Measurements from ENCODE around the gene CSNK2B. TPM values are rescaled to one million over a fixed set of nuclear protein-coding genes. Genes with fewer than 3 reads are reported as not detected.

CSNK2B gene
- total RNA-seq, 3 donors from 2014 or later (not counting 1 experiment from before 2014, with no cell fraction given), result 140 to 157 (median 141) TPM

GRCh38 chr6:31680226-31681134 is 14.6 kb downstream of the CSNK2B start, which contains the start of gene LY6G5C:
Gene LY6G5C (minus strand): TSS chr6:31681067. CDS start chr6:31680373, 694 bp downstream.
- DNase-seq, result peak; percentile 58 to 80
- TF ChIP-seq CTCF (IDR thresholded peaks at IDR 0.05), result peak; percentile 64
- Mint-ChIP-seq H3K36me3 (no peaks in the 10 kb centered on the region), H3K27ac (peak within 1 kb of the TSS; percentile 78 to 79), H3K9me3 (no peaks in the 10 kb centered on the region), H3K4me1 (peaks cover 19 to 23% of the 10 kb centered on the region in 2 donors), H3K4me3 (peak within 1 kb of the TSS; percentile 93), H3K27me3 (ENCODE audit: low read depth in 2 of 2) (peaks cover 0 to 3% of the 10 kb centered on the region in 2 donors)
- Histone ChIP-seq H3K27me3 (ENCODE audit: control insufficient read depth, insufficient read depth, low read length) (no peaks in the 10 kb centered on the region), H3K9me3 (ENCODE audit: control insufficient read depth, insufficient read depth, low read length) (no peaks in the 10 kb centered on the region), H3K27ac (ENCODE audit: low read length) (peak within 1 kb of the TSS; percentile 14), H3K4me3 (ENCODE audit: low read length) (peak within 1 kb of the TSS; percentile 56), H3K36me3 (ENCODE audit: control insufficient read depth, insufficient read depth, low read length) (no peaks in the 10 kb centered on the region), H3K4me1 (ENCODE audit: control insufficient read depth, insufficient read depth, low read length) (peaks cover 30% of the 10 kb centered on the region)
- 11% methylated on average over 17 of the region's 17 CpGs for WGBS (ENCODE audit: insufficient coverage)
- ATAC-seq, result peak; percentile 83 to 89 (median 86)
- intact Hi-C loops (cut with micrococcal nuclease), result loop anchor here (1.0 to 5.0 kb wide), 2 partner anchors 57 to 150 kb away; partner anchors contain the start of gene CLIC1

DNA sequence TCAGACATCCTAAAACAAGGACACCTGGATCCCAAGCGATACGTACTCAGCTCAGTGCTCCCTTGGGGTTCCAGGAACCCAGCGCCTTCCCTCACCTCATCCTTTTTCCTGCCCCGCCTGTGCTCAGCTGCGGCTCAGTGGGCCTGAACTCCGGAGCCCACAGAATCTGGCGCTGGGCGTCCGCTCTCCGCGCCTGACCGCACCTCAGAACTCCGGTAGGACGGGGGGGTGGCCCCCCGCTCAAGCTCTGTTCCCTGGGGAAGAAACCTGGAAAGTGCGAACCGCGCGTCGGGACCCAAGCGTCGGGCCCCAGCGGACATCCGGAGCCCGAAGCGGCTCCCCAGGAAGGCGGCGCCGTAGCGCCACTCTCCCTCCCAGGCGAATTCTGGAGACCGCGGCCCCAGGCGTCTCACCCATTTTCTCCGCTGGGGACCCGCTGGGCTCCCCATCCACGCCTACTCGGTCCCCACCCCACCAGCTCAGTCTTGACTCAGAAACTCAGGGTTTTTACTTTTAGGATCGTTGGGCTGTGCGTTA is 15.3 kb downstream of the CSNK2B start:
- Mint-ChIP-seq H3K27me3 (ENCODE audit: low read depth in 2 of 2) (peaks cover 0 to 3% of the 10 kb centered on the region in 2 donors), H3K4me3 (peak overlapping the region; percentile 93), H3K4me1 (peaks cover 19 to 23% of the 10 kb centered on the region in 2 donors), H3K9me3 (no peaks in the 10 kb centered on the region), H3K27ac (peak overlapping the region; percentile 78 to 79), H3K36me3 (no peaks in the 10 kb centered on the region)
- TF ChIP-seq CTCF (IDR thresholded peaks at IDR 0.05), result peak; percentile 14
- H3K4me3 ChIP-seq (ENCODE audit: low read length), result peak overlapping the region; percentile 56
- H3K4me1 ChIP-seq (ENCODE audit: control insufficient read depth, insufficient read depth, low read length), result peaks cover 30% of the 10 kb centered on the region
- H3K36me3 ChIP-seq (ENCODE audit: control insufficient read depth, insufficient read depth, low read length), result no peaks in the 10 kb centered on the region
- no peaks in the 10 kb centered on the region for H3K9me3 ChIP-seq (ENCODE audit: control insufficient read depth, insufficient read depth, low read length)
- H3K27ac ChIP-seq (ENCODE audit: low read length), result peak overlapping the region; percentile 14
- intact Hi-C loops (cut with micrococcal nuclease), result loop anchor here (5.0 kb wide), 1 partner anchor 56 kb away; the partner anchor contains the start of gene CLIC1
- 1% methylated on average over 40 of the region's 40 CpGs for WGBS (ENCODE audit: insufficient coverage)
- ATAC-seq, result peak; percentile 41 to 59 (median 44)
- no peaks in the 10 kb centered on the region for H3K27me3 ChIP-seq (ENCODE audit: control insufficient read depth, insufficient read depth, low read length)
- DNase-seq, result peak in 1 of 2 donors; percentile 68

- TF ChIP-seq CTCF (IDR thresholded peaks at IDR 0.05), result no peak
- Mint-ChIP-seq H3K9me3 (no peaks in the 10 kb centered on the region), H3K4me1 (peaks cover 19 to 22% of the 10 kb centered on the region in 2 donors), H3K27me3 (ENCODE audit: low read depth in 2 of 2) (no peaks in the 10 kb centered on the region), H3K36me3 (no peaks in the 10 kb centered on the region), H3K4me3 (no peak overlapping the region), H3K27ac (peak overlapping the region in 1 of 2 donors; percentile 52)
- 96% methylated on average over 13 of the region's 13 CpGs for WGBS (ENCODE audit: insufficient coverage)
- H3K36me3 ChIP-seq (ENCODE audit: control insufficient read depth, insufficient read depth, low read length), result peaks cover 18% of the 10 kb centered on the region
- H3K4me1 ChIP-seq (ENCODE audit: control insufficient read depth, insufficient read depth, low read length), result peaks cover 30% of the 10 kb centered on the region
- no peaks in the 10 kb centered on the region for H3K27me3 ChIP-seq (ENCODE audit: control insufficient read depth, insufficient read depth, low read length)
- H3K4me3 ChIP-seq (ENCODE audit: low read length), result no peak overlapping the region
- no peak overlapping the region for H3K27ac ChIP-seq (ENCODE audit: low read length)
- no peaks in the 10 kb centered on the region for H3K9me3 ChIP-seq (ENCODE audit: control insufficient read depth, insufficient read depth, low read length)
- no peak for ATAC-seq
- DNase-seq, result no peak
- intact Hi-C loops (cut with micrococcal nuclease), result loop anchor here (5.0 kb wide), 1 partner anchor 54 kb away; the partner anchor contains the start of gene CLIC1
Measured at GRCh38 chr6:31683591-31683990, 17.7 kb downstream of the CSNK2B start.

Measured in natural killer cell (primary cell).